HG03571 (cell line): ENCODE data around the gene SFXN5.

Experiments
- ATAC-seq: cut with Tn5 transposase; IDR thresholded peaks from one replicate; pipeline ENCODE4 v1.9.1; 2021; ENCODE audit not compliant: unreplicated experiment

SFXN5 gene

GRCh38 chr2:72945450-72946019 is 126.0 kb downstream of the SFXN5 start:
- ATAC-seq = no peak

- ATAC-seq = no peak
Observed at GRCh38 chr2:72944804-72945449, 126.6 kb downstream of the SFXN5 start.

GRCh38 chr2:72943540-72944395 is 127.7 kb downstream of the SFXN5 start:
- no peak for ATAC-seq

GRCh38 chr2:72942881-72943418 is 128.6 kb downstream of the SFXN5 start:
- no peak for ATAC-seq

GRCh38 chr2:72942293-72942692 is 129.2 kb downstream of the SFXN5 start:
- ATAC-seq = no peak

- no peak for ATAC-seq
Observed at GRCh38 chr2:72940786-72941185, 130.7 kb downstream of the SFXN5 start.

GRCh38 chr2:72940361-72940760 is 131.2 kb downstream of the SFXN5 start:
- ATAC-seq = no peak

- ATAC-seq = no peak
Observed at GRCh38 chr2:72938455-72938854, 133.1 kb downstream of the SFXN5 start.

GRCh38 chr2:72937356-72937669 is 134.2 kb downstream of the SFXN5 start:
- no peak for ATAC-seq

GRCh38 chr2:72936660-72937355 is 134.7 kb downstream of the SFXN5 start:
- ATAC-seq = no peak

GRCh38 chr2:72935611-72935957 is 135.9 kb downstream of the SFXN5 start:
- ATAC-seq = no peak

- peak; percentile 60 for ATAC-seq
Observed at GRCh38 chr2:72934683-72935610, 136.6 kb downstream of the SFXN5 start.

- no peak for ATAC-seq
Observed at GRCh38 chr2:72933646-72934151, 137.8 kb downstream of the SFXN5 start.

GRCh38 chr2:72933207-72933606 is 138.3 kb downstream of the SFXN5 start:
- ATAC-seq = no peak

- no peak for ATAC-seq
Observed at GRCh38 chr2:72932805-72933204, 138.7 kb downstream of the SFXN5 start.

GRCh38 chr2:72932045-72932740 is 139.3 kb downstream of the SFXN5 start:
- no peak for ATAC-seq

- ATAC-seq = no peak
Observed at GRCh38 chr2:72931280-72931910, 140.1 kb downstream of the SFXN5 start.

- ATAC-seq = no peak
Observed at GRCh38 chr2:72929010-72929409, 142.5 kb downstream of the SFXN5 start.
